Astrocyte of the spinal cord (primary cell): ENCODE data around the gene ADAMTS20.

ENCODE experiments used
- DNase-seq: peaks from one replicate; pipeline ENCODE4 v3.0.0; 2011; ENCODE audit warnings: low read depth, low spot score
- H3K4me3 ChIP-seq: 2 replicates; pipeline ENCODE4 v1.5.1; 2011; ENCODE audit warnings: low read depth, mild to moderate bottlenecking, low read length, moderate library complexity
- in situ Hi-C: cut with HindIII; loops from 2 replicates; pipeline ENCODE4 v1.10.0; 2017; ENCODE audit warnings: low sequenced_read_pairs
- TF ChIP-seq, protein P1 (sequence below): IDR thresholded peaks from 2 replicates; pipeline ENCODE4 v1.5.1; 2012; ENCODE audit warnings: low read depth, mild to moderate bottlenecking, low read length, inconsistent platforms

Gene ADAMTS20

DNA sequence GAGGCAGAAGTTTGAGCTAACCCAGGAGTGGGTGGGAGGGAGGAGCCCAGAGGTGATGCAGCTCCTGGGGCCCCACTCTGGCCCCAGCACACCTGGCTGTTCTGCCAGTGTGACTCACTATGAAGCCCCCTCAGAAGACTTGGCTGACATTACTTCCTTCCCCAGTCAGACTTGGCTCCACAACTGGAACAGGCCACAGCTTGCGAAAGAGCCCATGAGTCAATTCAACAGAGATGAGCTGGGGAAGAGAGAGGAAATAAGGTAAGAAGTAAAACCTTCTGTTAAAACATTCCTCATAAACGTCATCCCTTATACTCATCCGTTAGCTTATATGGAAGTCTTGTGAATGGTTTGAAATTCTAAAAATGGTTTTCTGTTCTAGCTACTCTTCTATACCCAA, 245.9 kb downstream of the ADAMTS20 start:
- H3K4me3 ChIP-seq: no peak overlapping the region
- TF ChIP-seq, protein P1, sequence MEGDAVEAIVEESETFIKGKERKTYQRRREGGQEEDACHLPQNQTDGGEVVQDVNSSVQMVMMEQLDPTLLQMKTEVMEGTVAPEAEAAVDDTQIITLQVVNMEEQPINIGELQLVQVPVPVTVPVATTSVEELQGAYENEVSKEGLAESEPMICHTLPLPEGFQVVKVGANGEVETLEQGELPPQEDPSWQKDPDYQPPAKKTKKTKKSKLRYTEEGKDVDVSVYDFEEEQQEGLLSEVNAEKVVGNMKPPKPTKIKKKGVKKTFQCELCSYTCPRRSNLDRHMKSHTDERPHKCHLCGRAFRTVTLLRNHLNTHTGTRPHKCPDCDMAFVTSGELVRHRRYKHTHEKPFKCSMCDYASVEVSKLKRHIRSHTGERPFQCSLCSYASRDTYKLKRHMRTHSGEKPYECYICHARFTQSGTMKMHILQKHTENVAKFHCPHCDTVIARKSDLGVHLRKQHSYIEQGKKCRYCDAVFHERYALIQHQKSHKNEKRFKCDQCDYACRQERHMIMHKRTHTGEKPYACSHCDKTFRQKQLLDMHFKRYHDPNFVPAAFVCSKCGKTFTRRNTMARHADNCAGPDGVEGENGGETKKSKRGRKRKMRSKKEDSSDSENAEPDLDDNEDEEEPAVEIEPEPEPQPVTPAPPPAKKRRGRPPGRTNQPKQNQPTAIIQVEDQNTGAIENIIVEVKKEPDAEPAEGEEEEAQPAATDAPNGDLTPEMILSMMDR: no peak
- in situ Hi-C loops: no loop called here
- peak; percentile 95 for DNase-seq

DNA sequence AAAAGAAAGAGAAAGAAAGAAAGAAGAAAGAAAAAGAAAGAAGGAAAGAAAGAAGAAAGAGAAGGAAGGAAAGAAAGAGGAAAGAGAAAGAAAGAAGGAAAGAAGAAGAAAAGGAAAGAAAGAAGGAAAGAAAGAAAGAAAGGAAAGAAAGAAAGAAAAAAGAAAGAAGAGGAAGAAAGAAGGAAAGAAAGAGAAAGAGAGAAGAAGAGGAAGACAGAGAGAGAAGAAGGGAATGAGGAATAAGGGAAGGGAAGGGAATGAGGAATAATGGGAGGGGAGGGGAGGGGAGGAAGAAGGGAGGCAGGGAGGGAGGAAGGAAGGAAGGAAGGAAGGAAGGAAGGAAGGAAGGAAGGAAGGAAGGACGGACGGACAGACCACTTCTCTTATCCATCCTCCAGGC, 246.9 kb downstream of the ADAMTS20 start:
- no peak for DNase-seq
- TF ChIP-seq, protein P1: no peak
- in situ Hi-C loops: no loop called here
- no peak overlapping the region for H3K4me3 ChIP-seq
